ENCODE measurements around the gene B3GLCT.

DNA sequence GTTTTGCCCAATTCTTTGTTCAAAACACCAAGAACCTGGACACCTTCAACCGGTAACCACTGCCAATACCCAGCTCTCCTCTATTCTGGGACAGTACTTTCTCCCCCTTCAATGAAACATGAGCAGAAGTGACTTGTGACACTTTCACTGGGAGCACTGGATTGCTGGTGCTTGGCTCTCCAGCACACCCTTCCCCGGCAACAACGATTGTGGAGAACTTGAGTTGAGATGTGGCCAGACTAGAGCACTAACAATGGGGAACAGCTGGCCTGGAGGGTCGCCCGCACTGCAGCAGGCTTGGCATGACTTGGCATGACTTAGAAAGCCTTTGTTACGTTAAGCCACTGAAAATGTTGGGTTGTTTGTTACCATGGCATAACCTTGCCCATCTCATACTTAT is 7.5 kb upstream of the B3GLCT start:
- TF ChIP-seq, protein P1, sequence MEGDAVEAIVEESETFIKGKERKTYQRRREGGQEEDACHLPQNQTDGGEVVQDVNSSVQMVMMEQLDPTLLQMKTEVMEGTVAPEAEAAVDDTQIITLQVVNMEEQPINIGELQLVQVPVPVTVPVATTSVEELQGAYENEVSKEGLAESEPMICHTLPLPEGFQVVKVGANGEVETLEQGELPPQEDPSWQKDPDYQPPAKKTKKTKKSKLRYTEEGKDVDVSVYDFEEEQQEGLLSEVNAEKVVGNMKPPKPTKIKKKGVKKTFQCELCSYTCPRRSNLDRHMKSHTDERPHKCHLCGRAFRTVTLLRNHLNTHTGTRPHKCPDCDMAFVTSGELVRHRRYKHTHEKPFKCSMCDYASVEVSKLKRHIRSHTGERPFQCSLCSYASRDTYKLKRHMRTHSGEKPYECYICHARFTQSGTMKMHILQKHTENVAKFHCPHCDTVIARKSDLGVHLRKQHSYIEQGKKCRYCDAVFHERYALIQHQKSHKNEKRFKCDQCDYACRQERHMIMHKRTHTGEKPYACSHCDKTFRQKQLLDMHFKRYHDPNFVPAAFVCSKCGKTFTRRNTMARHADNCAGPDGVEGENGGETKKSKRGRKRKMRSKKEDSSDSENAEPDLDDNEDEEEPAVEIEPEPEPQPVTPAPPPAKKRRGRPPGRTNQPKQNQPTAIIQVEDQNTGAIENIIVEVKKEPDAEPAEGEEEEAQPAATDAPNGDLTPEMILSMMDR (conservative IDR thresholded peaks at IDR 0.05; ENCODE audit: low read depth, low read length), result no peak
- no peak for TF ChIP-seq EZH2 (IDR thresholded peaks at IDR 0.05; ENCODE audit: low read length, unreplicated experiment)

Measured in PC-3 (cell line).